HG02981 (cell line): ENCODE results near the gene PHLDA3.
A peak's percentile ranks its signal among the peaks of the same experiment; 100 is the strongest.

ENCODE experiments used
- ATAC-seq: cut with Tn5 transposase; IDR thresholded peaks from one replicate; pipeline ENCODE4 v1.9.1; 2021; ENCODE audit warnings: mild to moderate bottlenecking, moderate library complexity; ENCODE audit not compliant: unreplicated experiment

The PHLDA3 gene

DNA sequence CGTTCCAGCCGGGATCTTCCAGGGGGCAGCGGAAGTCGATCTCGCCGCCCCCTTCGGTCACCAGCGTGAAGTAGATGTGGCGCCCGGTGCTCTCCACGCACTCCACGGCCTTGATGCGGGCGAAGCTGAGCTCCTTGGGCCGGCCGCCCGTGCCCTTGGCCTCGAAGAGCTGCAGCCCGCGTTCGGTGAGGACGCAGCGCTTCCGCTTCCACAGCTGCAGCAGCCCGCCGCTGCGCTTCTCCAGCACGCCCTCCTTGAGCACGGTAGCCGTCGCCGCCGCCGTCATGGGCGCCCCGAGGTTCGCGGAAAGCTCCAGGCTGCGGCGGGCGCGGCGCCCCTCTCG lies 516 bp downstream of the PHLDA3 start:
- peak; percentile 37 for ATAC-seq

DNA sequence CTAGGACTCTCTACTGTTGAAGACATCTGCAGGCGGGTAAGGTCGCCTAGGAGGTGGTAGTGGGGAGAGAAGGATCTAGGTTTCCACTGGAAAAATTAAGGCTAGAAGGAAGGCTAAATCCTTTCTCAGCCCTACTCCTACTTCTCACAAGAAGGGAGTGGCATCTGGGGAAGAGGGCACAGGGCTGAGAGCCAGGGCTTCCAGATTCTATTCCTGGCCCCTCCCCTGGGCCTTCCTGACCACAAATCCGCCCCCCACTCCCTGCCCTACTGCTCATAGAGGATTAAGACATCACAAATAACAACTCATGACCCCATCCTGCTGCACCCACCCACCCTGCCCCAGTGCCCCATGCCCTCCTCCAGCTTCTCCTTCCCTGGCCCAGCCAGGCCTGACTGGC lies 2.5 kb downstream of the PHLDA3 start:
- ATAC-seq, result no peak

GRCh38 chr1:201465698-201466290 lies 3.2 kb downstream of the PHLDA3 start:
- ATAC-seq, result no peak

GRCh38 chr1:201463071-201463552 lies 5.9 kb downstream of the PHLDA3 start:
- no peak for ATAC-seq

DNA sequence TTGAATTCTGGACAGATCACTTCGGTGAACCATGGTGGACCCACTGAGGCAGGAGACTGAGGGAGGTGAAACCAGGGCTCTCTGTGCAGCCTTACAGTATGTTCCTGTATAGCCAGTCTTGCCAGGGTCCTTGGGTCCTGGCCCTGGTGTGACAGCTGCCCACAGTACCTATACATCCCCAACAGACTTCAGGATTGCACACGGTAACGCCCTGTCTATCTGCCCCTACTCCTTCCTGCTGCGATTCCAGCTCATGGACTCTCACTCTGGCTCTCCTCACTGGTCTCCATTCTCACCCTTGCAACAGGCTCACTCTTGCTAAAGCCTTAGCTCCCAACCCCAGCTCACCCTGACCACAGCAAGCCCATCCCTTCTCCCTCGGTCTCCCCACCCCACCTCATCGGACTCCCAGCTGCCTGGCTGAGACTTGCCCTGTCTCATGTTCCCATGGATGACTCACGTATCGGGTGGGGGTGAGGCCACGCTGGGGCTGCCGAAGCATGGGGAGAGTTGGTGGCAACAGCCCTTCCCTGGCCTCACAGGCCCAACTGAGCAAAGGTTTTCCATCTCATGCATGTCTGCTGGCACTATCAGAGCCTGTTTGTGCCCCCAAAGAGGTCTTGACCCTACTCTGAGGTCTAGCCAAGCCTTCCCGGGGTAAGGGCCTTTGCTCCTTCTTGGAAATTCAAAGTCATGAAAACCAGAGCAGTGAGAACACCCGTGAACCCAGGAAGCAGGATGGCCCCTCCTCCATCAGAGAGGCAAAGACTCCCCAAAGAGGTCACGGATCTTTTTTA lies 7.1 kb downstream of the PHLDA3 start:
- no peak for ATAC-seq

DNA sequence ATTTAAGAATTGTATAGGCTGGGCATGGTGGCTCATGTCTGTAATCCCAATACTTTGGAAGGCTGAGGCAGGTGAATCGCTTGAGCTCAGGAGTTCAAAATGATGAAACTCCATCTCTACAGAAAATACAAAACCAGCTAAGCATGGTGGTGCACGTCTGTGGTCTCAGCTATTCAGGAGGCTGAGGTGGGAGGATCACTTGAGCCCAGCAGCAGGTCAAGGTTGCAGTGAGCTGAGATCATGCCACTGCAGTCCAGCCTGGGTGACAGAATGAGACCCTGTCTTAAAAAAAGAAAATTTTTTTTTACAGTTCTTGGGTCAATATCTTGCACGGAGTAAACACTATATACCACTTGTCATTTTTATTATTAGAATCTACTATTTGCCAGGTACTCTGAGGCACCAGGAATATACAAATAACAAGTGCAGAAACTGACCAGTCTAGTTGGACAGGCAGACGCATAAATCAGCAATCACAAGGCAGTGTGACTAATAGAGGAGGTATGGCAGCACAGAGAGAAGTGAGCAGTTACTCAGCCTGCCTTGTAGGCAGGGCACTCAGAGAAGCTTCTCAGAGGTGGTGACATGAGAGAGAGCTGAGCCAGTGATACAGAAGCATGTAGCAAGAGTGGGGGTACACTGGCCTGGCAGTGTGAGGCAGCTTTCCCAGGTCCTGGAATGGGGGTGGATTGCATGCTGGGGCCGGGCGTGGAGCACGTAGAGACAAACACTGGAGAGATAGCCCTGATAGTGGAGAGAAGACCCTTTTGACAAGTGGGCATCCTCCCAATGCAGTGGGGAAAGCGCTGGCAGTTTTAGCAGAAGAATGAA lies 8.0 kb downstream of the PHLDA3 start:
- ATAC-seq, result no peak

GRCh38 chr1:201459775-201460174 lies 9.2 kb downstream of the PHLDA3 start:
- ATAC-seq, result no peak

- no peak for ATAC-seq
Observed at GRCh38 chr1:201459052-201459451, 9.9 kb downstream of the PHLDA3 start.

DNA sequence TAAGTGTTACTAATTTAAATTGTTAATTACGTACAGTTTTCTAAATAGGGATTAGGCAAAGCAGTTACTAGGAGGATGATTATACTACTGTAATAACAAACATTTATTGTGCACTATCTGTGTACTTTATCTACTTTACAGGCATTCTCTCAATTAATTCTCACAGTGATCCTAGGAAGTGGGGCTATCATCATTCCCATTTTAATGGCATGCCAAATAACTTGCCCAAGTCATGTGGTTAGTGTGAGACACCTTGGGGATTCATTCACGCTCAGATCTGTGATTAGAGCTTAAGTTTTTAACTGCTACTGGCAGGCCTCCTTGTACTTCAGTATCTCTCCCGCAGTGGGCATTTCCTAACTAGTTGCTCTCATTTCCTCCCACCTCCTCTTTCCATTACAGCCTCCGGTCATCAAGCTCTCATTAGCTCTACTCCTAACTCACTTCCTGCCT lies 11.5 kb downstream of the PHLDA3 start:
- no peak for ATAC-seq

- no peak for ATAC-seq
Observed at GRCh38 chr1:201456499-201457309, 12.3 kb downstream of the PHLDA3 start.

GRCh38 chr1:201455098-201455497 lies 13.9 kb downstream of the PHLDA3 start:
- no peak for ATAC-seq

DNA sequence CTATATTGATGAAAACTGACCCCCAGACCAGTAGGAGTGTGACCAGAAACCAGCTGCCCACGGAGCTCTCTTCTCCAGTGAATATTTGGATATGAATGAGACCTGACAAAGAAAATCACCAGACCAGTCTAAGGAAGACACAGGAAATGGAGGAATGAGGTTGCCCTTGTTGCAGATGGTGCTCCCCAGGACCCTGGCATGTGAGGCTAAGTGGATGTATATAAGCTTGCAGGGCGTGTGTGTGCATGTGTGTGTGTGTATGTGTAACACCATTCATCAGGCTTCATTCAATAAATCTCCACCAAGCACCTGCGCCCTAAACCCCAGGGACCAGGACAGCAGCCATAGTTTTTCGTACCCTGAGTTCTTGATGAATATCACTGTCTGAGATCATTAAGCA lies 14.4 kb downstream of the PHLDA3 start:
- no peak for ATAC-seq

DNA sequence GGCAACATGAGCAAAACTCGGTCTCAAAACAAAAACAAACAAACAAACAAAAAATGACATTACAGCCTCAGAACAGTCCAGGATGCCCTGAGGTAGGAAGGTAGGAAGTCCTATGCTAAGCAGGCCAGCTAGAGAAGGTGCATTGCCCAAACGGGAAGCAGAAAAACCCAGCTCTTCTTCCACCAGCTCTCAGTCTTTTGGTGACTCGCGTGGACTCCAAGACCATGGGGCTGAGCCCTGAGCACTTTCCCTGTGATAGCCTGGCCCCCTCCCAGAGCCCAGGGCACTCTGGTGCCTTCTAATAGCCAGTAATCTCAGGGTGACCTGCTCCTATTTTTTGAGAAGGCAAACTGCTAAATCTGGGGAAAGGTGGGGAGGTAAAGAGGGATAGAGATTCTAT lies 16.1 kb downstream of the PHLDA3 start:
- no peak for ATAC-seq

DNA sequence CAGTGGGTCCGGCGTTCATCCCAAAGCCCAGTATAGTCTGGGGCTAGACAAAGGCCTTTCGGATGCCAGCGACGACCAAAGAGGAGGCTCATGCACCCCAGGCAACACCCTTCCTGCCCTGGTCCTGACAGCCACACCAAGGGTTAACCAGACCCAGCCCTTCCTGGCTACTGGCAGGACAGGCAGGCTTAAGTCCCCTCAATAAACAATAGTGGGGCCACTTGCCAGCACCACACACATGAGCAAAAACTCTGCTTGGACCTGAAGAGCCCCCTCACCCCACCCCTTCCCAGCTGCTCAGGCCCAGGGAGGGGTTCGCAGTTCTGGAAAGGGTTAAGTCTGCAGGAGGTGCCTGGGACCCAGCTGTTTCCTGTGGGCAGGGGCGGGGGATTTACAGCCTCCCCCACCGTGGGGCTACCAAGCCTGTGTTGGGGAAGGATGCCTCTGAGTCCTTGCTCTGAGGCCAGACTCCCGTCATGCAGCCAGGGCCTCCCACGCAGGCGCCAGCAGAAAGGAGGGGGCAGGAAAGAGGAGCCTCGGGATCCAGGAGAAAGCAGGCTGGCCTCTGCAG lies 18.2 kb downstream of the PHLDA3 start:
- no peak for ATAC-seq

- ATAC-seq, result no peak
Observed at GRCh38 chr1:201448990-201449389, 20.0 kb downstream of the PHLDA3 start.

GRCh38 chr1:201447903-201448871 lies 20.8 kb downstream of the PHLDA3 start:
- ATAC-seq, result peak; percentile 75

DNA sequence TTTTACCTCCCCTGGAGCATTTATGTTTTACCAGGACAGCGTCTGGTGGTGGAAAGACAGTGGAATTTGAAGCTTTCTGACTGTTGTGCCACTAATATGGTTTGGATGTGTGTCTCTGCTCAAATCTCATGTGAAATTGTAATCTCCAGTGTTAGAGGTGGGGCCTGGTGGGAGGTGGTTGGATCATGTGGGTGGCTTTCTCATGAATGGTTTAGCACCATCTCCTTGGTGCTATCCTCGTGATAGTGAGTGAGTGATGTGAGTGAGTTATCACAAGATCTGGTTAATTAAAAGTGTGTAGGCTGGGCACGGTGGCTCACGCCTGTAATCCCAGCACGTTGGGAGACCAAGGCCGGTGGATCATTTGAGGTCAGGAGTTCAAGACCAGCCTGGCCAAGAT lies 23.7 kb downstream of the PHLDA3 start:
- no peak for ATAC-seq

DNA sequence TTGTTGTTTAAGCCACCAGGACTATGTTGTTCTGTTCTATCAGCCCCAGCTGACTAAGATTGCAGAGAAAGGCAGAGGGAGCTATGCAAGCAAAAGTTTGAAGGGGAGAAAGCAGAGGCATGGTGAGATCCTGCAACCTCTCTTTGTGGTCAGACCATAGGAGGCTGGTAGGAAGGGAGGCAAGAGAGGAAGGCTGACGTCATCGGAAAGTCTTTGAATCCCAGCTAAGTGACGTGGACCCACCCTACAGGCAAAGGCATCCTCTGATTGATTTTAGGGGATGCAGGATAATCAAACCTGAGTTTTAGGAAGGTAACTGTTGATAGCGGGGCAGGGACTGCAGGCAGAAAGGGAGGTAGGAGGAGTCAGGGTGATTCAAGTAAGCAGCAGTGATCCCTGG lies 24.2 kb downstream of the PHLDA3 start:
- no peak for ATAC-seq

GRCh38 chr1:201443747-201444146 lies 25.2 kb downstream of the PHLDA3 start:
- no peak for ATAC-seq
